Measurements from ENCODE around the gene NEU4. TPM values are rescaled to one million over a fixed set of nuclear protein-coding genes. Genes with fewer than 3 reads are reported as not detected.
"Not testable (repeated sequence)": the region's sequence is repeated elsewhere in the genome, so short reads cannot be mapped to it uniquely, and the experiment has no call there.

The NEU4 gene
- polyA plus RNA-seq: under 1 TPM; 0.05 to 0.74 (median 0.67) TPM

GRCh38 chr2:241808721-241809382, at the start of gene NEU4:
Gene NEU4 (plus strand): TSS chr2:241809193. CDS start chr2:241814485, 5,292 bp downstream.
- no peak within 1 kb of the TSS for H3K27ac ChIP-seq (ENCODE audit: low read depth, low read length)
- 80 to 87% (median 82%) methylated on average over 31 of the region's 31 CpGs for WGBS, 3 donors

- H3K27ac ChIP-seq (ENCODE audit: low read depth, low read length): not testable (repeated sequence)
- 91 to 96% (median 91%) methylated on average over 7 to 11 of the region's 16 CpGs for WGBS, 3 donors
Observed at GRCh38 chr2:241759893-241760292, 49.1 kb upstream of the NEU4 start.

GRCh38 chr2:241760301-241760771, 48.7 kb upstream of the NEU4 start:
- no peak overlapping the region for H3K27ac ChIP-seq (ENCODE audit: low read depth, low read length)
- 83 to 98% (median 88%) methylated on average over 15 to 17 of the region's 17 CpGs for WGBS, 3 donors

GRCh38 chr2:241762321-241762932, 46.6 kb upstream of the NEU4 start:
- 78 to 79% (median 79%) methylated on average over 16 to 18 of the region's 18 CpGs for WGBS, 3 donors
- no peak overlapping the region for H3K27ac ChIP-seq (ENCODE audit: low read depth, low read length)

- 76 to 87% (median 82%) methylated on average over 13 of the region's 13 CpGs for WGBS, 3 donors
- H3K27ac ChIP-seq (ENCODE audit: low read depth, low read length): no peak overlapping the region
Observed at GRCh38 chr2:241762933-241763369, 46.0 kb upstream of the NEU4 start.

- no peak overlapping the region for H3K27ac ChIP-seq (ENCODE audit: low read depth, low read length)
- 57 to 82% (median 72%) methylated on average over 20 of the region's 20 CpGs for WGBS, 3 donors
Observed at GRCh38 chr2:241763551-241764274, 45.3 kb upstream of the NEU4 start.

- WGBS, 3 donors: 81 to 88% (median 85%) methylated on average over 26 to 27 of the region's 27 CpGs
- no peak overlapping the region for H3K27ac ChIP-seq (ENCODE audit: low read depth, low read length)
Observed at GRCh38 chr2:241764275-241765241, 44.4 kb upstream of the NEU4 start.

- WGBS, 3 donors: 92 to 93% (median 93%) methylated on average over 33 to 37 of the region's 37 CpGs
- no peak overlapping the region for H3K27ac ChIP-seq (ENCODE audit: low read depth, low read length)
Observed at GRCh38 chr2:241767464-241768250, 41.3 kb upstream of the NEU4 start.

GRCh38 chr2:241768251-241768711, 40.7 kb upstream of the NEU4 start:
- WGBS, 3 donors: 88 to 94% (median 90%) methylated on average over 26 to 29 of the region's 29 CpGs
- no peak overlapping the region for H3K27ac ChIP-seq (ENCODE audit: low read depth, low read length)

GRCh38 chr2:241768850-241769249, 40.1 kb upstream of the NEU4 start:
- WGBS, 3 donors: 89 to 94% (median 93%) methylated on average over 11 of the region's 11 CpGs

GRCh38 chr2:241769819-241770184, 39.2 kb upstream of the NEU4 start:
- H3K27ac ChIP-seq (ENCODE audit: low read depth, low read length): no peak overlapping the region
- WGBS, 3 donors: 79 to 87% (median 86%) methylated on average over 13 of the region's 13 CpGs

More at GRCh38 chr2:241768850-241769249, 40.1 kb upstream of the NEU4 start:
- H3K27ac ChIP-seq (ENCODE audit: low read depth, low read length): no peak overlapping the region

GRCh38 chr2:241770185-241770935, 38.6 kb upstream of the NEU4 start:
- 56 to 63% (median 61%) methylated on average over 26 to 27 of the region's 27 CpGs for WGBS, 3 donors
- H3K27ac ChIP-seq (ENCODE audit: low read depth, low read length): no peak overlapping the region

GRCh38 chr2:241770936-241771285, 38.1 kb upstream of the NEU4 start:
- no peak overlapping the region for H3K27ac ChIP-seq (ENCODE audit: low read depth, low read length)
- 78 to 92% (median 85%) methylated on average over 12 of the region's 12 CpGs for WGBS, 3 donors

GRCh38 chr2:241771286-241772062, 37.5 kb upstream of the NEU4 start:
- H3K27ac ChIP-seq (ENCODE audit: low read depth, low read length): no peak overlapping the region
- WGBS, 3 donors: 45 to 64% (median 46%) methylated on average over 35 to 38 of the region's 38 CpGs

- WGBS, 3 donors: 34 to 39% (median 38%) methylated on average over 9 of the region's 9 CpGs
- no peak overlapping the region for H3K27ac ChIP-seq (ENCODE audit: low read depth, low read length)
Observed at GRCh38 chr2:241772063-241772499, 36.9 kb upstream of the NEU4 start.

Data from adipose tissue (tissue), 3 donors.